Epithelial cell of prostate (primary cell): ENCODE results near the gene SIRPA.

Experiments
- DNase-seq: peaks from one replicate; pipeline ENCODE4 v3.0.0-alpha.2; 2011; ENCODE audit warnings: low read depth, low spot score
- H3K27ac ChIP-seq: fragments of 450-650 bp; 2 replicates; pipeline ENCODE4 v1.5.1; 2017; ENCODE audit warnings: mild to moderate bottlenecking

SIRPA gene

DNA sequence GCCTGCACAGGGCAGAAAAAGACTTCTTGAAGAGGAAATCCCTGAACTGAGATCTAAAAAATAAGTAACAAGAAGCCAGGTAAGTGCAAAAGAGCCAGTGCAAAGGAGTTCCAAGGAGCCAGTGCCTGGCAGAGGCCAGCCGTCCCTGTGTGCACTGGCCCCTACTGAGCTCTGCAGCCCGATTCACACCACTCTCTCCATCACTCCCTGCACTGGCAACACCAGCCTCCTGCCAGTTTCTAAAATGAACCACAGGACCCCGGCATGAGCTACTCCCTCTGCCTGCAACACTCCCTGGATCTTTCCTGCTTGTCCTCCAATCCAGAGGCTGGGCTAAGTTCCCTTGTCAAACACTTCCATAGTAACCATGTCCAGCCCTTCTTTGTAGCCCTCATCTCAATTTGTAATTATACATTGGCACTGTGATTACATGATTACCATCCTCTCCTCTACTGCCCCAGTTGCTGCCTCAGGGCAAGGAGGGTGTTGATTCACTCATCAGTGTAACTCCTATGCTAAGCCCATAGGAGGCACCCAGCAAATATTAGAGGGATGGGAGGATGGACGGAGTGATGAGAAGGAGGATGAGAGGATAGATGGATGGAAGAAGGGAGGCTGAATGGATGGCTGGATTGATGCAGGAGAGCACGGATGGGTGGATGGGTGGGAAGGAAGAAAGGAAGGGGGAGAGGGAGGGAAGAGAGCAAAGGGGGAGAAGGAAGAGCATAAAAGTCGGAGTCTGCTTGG lies 49.3 kb downstream of the SIRPA start:
- DNase-seq: no peak
- no peak overlapping the region for H3K27ac ChIP-seq

DNA sequence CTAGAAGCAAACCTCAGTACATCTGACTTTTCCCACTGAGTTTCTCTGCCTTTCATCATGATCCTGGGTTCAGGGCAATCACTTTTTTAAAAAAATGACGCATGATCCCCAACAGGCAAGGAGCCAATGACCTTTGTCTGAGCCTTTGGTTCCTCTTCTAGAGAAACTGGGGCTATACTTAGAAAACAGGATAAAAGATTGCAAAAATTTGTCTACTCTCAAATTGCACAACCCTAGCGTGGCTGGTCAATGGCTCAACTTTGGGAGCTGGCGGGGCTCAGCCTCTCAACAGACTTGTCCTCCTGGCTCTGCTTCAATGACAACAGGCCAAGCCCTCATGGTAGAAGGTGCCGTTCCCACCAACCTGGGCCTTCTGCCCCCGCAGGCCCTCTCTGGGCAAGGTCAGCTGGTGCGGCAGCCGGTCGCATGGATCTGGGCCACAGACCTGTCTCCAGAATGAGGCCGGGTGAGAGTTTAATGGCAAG lies 50.0 kb downstream of the SIRPA start:
- no peak for DNase-seq

DNA sequence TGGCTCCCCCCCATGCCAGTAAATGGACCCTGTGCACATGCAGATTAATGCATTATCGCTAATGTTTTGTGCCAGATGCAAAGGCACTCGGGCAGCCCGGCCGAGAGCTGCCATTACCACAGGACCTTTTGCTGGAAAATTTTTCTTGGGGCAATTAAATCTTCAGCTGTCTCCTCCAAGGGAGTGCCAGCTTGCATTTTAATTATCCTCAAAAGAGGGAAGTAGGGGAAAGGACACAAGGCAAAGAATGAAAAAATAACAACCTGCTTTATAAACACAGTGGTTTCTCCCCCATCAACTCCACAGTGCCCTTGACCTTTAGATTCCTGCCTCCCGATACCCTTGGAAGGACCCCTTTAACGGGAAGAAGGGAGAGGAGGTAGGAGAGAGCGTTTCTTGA lies 50.5 kb downstream of the SIRPA start:
- no peak for DNase-seq
- H3K27ac ChIP-seq: no peak overlapping the region

More for the DNA sequence above, 50.0 kb downstream of the SIRPA start:
- no peak overlapping the region for H3K27ac ChIP-seq

DNA sequence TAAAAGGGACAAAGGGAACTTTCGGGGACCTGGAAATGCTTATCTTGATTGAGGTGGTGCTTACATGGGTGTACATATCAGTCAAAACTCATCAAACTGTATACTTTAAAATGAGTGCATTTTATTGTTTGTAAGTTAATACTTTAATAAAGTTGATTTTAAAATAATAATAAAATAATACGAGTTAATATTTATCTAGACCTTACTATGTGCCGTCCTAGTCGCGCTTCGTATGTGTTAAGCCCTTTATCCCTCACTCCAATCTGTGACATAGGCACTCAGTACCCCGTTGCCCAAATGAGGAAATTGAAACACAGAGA lies 51.2 kb downstream of the SIRPA start:
- DNase-seq: no peak
- no peak overlapping the region for H3K27ac ChIP-seq

DNA sequence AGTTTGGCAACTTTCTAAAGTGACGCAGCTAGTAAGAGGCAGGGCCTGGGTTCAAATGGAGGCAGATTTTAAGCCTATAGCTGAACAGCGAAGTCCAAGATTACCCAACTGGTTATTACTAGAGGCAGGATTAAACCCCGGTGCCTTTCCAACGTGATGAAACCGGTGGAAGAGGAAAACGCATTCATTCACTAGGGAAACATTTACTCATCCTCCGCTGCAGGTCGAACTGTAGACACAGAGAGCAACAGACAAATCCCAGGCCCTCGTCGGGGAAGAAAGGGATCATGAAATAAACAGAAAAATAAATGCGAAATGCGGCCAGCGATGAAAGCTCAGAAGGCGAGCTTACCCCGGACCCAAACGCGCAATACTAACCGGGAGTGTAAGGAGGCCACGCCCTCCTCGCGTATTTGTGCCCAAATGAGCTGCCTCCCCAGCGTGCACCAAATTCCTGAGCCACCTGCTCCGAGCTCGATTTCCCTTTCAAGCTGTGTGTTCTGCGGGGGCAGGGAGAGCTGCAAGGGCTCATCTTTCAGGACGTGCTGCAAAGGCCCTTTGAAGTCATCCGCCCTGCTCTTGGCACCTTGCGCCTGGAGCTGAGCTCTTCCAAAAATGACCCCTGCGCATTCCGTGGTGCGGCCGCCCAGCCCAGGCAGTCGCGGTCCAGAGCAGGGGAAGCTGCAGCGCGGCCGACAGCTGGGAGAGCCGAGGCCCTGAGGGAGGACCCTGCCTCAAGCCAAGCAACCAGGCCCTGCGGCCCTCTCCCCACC lies 51.7 kb downstream of the SIRPA start:
- DNase-seq: no peak
- no peak overlapping the region for H3K27ac ChIP-seq

DNA sequence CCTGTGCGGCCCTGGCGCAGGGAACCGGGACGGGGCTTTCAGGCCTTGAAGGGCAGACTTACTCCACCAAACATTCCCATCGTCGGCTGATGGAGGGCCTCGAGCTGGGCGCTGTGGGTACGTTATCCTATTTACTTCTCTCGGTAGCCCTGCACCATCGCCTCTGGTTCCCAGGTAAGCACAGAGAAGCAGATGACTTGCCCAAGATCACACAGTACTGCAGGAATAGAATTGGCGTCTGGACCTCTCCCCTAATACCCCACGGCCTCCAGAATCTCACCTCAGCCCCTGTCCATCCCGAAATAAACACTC lies 52.3 kb downstream of the SIRPA start:
- DNase-seq: no peak
- no peak overlapping the region for H3K27ac ChIP-seq

DNA sequence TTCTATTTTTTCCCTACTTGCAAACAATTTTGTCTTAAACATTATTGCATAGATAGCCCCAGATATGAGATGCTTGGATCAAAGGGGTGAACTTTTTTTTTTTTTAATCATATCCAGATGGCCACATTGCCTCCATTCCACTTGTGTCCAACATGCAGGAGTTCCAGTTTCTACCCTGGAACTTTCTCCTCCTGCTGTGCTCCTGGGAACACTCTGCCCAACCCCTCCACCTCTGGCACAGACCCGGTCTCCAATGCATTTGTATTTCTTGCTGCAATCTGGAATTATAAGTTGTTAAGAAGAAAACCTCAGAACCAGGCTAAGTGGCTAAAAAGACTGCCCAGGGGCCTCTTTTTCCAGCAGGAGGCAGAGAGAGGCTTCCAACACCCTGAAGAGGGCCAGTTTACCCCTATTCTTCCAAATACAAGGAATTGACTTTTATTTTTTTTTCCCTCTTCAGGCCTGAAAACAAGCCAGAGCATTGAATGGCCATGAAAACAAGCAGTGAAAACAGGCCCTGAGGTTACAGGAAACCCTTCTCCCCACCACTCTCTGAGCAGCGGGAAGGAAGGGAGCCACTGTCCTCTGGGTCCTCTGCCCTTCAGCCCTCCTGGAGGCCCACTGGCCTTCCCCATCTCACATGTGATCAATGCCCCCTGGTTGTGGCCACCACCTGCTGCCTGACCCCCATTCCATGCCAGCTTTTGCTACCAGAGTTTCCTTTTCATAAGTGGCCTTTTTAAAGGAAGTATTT lies 54.3 kb downstream of the SIRPA start:
- DNase-seq: no peak

DNA sequence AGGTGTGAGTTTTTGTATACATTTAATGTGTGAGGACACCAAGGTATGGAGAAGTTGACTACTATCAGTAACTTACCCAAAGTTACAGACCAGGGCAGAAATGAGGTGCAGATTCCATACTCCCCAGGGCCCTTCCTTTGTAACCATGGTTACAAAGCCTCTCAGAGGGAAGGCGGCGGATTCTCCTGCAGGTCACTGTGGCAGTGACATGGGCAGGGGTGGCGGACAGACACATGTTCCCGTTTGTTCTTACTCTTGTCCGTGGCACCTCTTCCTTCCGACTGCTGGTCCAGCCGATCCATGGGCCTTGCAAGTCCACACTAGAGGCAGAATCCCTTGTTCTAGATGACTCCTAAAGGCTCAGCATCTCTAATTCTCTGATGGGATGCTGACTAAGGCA lies 55.6 kb downstream of the SIRPA start:
- H3K27ac ChIP-seq: no peak overlapping the region
- DNase-seq: no peak

More for the DNA sequence above, 54.3 kb downstream of the SIRPA start:
- no peak overlapping the region for H3K27ac ChIP-seq

DNA sequence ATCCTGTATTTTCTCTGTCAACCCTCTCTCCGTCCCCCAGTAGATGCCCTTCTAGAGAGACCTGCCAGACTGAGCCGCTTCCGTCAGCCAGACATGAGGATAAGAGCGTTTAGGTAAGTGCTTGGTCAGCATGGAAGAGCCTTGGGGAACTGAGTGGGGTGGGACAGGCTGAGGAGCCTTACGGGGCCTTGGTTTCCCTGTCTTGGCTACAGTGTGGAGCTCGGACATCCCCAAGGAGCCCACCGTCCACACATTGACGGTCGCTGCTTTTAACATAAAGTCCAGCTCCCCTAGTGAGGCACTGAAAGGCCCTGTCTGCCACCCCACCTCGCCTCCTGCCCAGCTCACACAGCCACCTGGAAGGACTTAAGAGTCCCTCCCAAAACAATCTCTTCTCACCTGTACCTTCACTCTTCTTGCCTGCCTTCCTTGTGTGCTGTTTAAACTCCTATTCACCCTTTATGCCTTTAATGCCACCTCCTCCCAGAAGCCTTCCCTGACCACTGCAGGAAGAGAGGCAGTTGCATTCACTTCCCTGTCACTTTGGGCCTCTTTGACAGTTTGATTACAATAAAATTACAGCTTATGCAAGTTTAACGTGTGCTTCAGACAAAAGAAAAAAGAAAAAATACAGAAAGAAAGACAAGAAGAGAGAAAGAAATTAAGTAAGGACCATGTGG lies 56.4 kb downstream of the SIRPA start:
- no peak for DNase-seq
- no peak overlapping the region for H3K27ac ChIP-seq

DNA sequence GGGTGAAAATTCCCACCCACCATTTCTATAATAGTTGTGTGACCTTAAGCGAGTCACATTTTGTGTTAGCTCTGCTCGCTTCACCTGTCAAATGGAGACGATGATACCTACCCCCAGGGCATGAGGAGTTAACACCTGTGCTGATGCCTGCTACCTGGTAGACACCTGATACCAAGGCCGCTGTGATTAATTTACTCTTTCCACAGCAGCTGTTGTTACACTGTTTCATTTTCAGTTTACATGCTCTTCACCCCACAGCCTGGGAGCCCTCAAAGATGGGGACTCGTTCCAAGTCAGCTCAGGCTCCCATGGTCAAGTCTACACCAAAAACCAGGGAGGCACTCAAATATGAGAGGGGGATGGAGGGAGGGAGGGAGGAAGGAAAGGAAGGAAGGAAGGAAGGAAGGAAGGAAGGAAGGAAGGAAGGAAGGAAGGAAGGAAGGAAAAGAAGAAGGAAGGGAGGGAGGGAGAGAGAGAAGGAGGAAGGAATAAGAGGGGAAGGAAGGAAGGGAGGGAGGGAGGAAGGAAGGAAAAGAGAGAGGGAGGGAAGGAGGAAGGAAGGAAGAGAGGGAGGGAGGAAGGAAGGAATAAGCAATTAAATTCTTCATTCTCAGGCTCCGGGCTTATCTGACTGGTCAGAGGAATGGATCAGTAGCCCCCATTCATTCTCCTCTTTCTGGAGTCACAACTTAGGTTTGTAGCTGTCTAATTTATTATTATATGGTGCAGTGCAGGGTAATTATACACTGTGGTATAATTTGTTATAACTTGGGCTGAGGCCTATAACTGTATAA lies 57.7 kb downstream of the SIRPA start:
- no peak for DNase-seq
- no peak overlapping the region for H3K27ac ChIP-seq

DNA sequence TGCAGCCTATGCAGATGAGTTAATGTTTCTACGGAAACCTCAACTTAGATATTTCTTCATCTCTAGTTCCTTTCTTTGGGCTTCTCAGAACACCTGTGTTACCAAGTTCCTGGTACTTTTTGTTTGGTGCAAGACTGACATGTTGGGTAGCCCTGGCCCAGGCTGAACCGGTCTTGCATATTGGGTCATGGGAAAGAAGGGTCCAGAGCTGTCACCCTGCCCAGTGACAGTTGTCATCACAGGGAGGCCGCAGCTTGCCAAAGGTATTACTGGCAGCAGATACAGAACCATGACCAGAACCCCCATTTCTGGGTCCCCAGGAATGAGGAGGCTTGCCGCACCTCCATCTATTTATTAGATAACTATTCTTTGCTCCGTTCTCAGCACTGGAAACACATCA lies 58.4 kb downstream of the SIRPA start:
- no peak overlapping the region for H3K27ac ChIP-seq

DNA sequence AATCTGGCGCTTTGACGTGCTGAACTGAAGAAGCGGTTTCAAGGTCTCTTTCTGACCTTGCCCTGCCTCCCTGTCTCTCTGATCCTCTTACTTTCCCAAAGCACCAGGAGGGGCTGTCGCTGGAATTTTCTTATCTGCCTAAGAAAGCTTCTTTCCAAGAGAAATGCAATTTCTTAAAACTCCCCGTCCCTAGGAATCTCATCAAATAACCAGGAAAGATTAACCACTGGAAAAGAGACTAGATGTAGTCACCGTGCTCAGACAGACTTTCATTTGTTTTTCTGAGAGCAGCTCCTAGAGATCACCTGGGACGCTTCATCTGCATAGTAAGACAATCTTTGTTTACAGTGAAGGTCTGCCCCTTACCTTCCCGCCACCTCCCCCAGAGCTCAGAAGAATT lies 60.0 kb downstream of the SIRPA start:
- H3K27ac ChIP-seq: no peak overlapping the region
- no peak for DNase-seq

More for the DNA sequence above, 58.4 kb downstream of the SIRPA start:
- DNase-seq: no peak

DNA sequence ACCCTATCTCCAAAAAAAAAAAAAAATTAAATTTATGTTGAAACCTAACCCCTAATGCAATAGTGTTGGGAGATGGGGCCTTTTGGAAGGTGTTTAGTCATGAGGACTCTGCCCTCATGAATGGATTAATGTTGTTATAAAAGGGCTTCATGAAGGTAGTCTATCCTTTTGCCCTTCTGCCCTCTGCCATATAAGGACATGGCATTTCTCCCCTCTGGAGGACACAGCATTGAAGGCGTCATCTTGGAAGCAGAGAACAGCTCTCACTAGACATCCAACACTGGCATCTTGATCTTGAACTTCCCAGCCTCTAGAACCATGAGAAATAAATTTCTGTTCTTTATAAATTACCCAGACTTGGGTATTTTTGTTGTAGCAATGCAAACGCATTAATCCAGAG lies 63.2 kb downstream of the SIRPA start:
- no peak for DNase-seq
- no peak overlapping the region for H3K27ac ChIP-seq

DNA sequence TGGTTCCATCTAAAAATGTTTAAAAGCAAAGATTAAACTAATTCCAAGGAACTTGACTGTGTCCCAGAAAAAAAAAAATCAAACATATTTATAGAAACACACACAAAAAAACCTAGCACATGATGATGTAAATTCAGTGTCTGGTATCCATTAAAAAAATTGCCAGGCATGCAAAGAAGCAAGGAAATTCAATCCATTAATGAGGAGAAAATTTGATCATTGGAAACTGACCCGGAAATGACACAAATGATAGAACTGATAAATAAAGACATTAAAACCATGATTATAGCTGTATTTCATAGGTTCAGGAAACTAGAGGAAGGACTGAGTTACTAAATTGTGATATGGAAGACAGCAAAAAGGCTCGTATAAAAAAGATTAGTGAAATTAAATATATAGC lies 63.9 kb downstream of the SIRPA start:
- no peak overlapping the region for H3K27ac ChIP-seq

DNA sequence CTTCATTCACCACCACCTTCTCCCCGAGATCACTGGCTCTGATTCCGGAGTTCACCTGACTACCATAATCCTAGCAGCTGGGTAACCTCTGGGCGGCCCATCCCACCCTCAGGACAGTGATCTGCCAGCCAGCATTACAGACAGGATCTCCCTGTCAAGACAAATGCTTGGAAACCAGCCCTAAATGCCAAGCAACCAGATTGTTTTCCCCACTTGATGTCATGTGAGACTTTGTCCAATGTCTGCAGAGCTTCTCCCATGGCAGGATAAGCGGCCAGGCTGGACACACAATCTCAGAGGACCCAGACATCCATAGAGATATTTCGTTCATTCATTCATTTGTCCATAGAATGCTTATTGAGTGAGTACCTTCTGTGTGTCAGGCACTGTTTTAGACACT lies 66.2 kb downstream of the SIRPA start:
- no peak overlapping the region for H3K27ac ChIP-seq
- DNase-seq: no peak

More for the DNA sequence above, 63.9 kb downstream of the SIRPA start:
- DNase-seq: no peak

DNA sequence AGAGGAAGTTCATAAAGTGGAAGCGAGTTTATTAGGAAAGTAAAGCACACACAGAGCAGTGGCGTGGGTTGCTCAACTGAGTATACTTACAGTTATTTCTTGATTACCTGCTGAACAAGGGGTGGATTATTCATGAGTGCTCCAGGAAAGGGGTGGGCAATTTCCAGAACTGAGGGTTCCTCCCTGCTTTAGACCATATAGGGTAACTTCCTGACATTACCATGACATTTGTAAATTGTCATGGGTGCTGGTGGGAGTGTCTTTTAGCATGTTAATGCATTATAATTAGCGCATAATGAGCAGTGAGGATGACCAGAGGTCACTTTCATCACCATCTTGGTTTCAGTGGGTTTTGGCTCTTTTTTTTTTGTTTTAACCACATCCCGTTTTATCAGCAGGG lies 68.9 kb downstream of the SIRPA start:
- no peak for DNase-seq
- no peak overlapping the region for H3K27ac ChIP-seq

DNA sequence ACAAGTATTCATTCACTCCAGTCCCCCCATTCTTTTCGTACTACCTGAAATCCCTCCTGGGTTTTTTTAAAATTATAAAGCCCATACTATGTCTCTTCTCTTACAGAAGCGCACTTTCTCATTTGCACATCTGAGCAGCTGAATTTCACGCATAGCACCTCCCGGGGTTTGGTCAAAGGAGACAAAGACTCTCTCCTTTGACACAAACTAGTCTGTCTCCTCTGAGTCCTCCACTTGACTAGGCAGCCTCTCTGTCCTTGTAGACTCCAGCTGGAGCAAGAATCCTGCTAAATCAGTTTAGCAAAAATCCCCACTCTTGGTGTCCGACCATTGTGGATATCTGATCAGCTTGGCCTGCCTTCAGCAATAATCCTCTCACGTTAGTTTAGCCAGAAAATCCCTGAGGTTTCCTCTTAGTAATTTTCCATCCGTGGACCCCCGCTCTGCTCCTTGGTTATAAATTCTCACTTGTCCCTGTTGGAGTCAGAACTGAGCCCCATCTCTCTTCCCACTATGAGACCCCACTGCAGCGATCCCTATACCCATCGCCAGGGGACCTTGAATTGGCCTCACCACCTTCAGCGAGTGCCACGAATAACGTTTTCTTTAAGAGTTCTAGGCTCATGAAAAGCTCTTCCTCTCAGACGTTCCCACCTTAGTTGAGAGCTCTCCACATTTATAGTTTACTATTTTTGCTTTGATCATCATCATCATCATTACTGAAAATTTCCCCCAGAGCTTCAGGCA lies 69.6 kb downstream of the SIRPA start:
- H3K27ac ChIP-seq: no peak overlapping the region
- DNase-seq: no peak

DNA sequence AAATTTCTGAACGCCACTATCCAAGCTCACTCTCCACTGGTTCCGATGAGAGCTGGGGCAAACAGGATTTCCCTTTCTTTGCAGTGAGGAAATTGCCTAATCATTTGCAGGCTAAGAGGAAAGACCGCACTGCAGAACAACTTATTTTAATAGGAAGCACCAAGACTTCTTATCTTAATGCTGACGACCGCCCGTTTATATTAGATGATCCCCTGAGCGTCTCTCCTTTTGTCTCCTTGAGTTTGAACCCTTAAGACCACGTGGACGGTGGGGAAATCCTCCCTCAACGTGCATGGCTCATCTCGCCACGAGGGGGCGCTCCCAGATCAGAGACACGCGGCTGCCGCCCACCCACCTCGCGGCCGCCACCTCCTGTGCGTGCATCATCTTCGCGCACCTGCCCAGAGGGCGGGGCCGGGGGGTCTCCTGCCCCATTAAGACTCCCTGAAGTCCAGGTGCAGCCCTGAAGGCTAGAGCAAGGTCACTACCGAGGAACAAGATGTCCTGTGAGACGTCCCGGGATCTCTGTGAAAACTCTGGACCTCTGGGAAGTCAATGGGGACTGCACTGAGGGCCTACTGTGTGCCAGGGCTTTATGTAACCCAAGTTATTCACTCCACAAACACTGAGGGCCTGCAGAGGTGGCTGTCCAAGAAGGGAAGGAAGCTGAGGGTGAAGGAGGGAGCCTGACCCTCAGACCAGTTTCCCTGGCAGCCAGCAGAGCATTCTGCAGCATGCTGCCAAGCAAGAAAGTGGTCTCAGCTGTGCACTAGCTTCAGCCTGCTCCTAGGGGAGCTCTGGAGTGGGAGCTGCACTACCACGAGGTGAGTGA lies 70.5 kb downstream of the SIRPA start:
- DNase-seq: no peak
- no peak overlapping the region for H3K27ac ChIP-seq
